ENCODE data around the gene CEP85L. TPM values are rescaled to one million over a fixed set of nuclear protein-coding genes. Genes with fewer than 3 reads are reported as not detected.
A peak's percentile ranks its signal among the peaks of the same experiment; 100 is the strongest.

Gene CEP85L
- polyA plus RNA-seq, 1 experiment: 7.4 TPM

DNA sequence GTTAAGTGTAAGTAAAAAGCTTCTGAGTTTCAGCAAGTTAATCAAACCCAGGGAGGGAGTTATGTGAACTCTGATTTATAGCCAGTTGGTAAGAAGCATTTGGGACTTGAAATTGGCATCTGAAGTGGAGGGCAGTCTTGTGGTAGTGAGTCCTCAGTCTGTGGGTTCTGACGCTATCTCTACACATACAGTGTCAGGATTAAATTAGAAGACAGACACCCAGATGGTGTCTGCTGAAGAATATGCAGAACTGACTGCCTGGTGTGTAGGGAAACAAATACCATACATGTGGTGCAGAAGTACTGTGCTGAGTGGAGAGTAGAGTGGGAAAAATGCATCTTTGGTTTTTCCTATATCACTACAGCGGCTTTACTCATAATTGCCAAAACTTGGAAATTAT, 146.8 kb downstream of the CEP85L start:
- Histone ChIP-seq H3K27me3 (ENCODE audit: control insufficient read depth, insufficient read depth, low read length) (no peaks in the 10 kb centered on the region), H3K4me3 (ENCODE audit: low read depth, low read length) (no peak overlapping the region), H3K9me3 (ENCODE audit: control insufficient read depth, insufficient read depth, low read length) (peaks cover 11% of the 10 kb centered on the region), H3K27ac (ENCODE audit: low read depth, low read length) (no peak overlapping the region)
- CTCF ChIA-PET: interaction anchor here (1.3 to 2.1 kb wide), 2 partner anchors 218 to 220 kb away, joined by 3 to 16 read pairs; no protein-coding TSS in a partner anchor
- no peak for DNase-seq (ENCODE audit: low read depth, low spot score)
- TF ChIP-seq, protein P1, sequence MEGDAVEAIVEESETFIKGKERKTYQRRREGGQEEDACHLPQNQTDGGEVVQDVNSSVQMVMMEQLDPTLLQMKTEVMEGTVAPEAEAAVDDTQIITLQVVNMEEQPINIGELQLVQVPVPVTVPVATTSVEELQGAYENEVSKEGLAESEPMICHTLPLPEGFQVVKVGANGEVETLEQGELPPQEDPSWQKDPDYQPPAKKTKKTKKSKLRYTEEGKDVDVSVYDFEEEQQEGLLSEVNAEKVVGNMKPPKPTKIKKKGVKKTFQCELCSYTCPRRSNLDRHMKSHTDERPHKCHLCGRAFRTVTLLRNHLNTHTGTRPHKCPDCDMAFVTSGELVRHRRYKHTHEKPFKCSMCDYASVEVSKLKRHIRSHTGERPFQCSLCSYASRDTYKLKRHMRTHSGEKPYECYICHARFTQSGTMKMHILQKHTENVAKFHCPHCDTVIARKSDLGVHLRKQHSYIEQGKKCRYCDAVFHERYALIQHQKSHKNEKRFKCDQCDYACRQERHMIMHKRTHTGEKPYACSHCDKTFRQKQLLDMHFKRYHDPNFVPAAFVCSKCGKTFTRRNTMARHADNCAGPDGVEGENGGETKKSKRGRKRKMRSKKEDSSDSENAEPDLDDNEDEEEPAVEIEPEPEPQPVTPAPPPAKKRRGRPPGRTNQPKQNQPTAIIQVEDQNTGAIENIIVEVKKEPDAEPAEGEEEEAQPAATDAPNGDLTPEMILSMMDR (IDR thresholded peaks at IDR 0.05; ENCODE audit: low read depth, low read length): no peak
- POLR2A ChIA-PET: no interaction called here

GRCh38 chr6:118502169-118502568, 149.2 kb downstream of the CEP85L start:
- Histone ChIP-seq H3K9me3 (ENCODE audit: control insufficient read depth, insufficient read depth, low read length) (peaks cover 11% of the 10 kb centered on the region), H3K27me3 (ENCODE audit: control insufficient read depth, insufficient read depth, low read length) (no peaks in the 10 kb centered on the region), H3K4me3 (ENCODE audit: low read depth, low read length) (no peak overlapping the region), H3K27ac (ENCODE audit: low read depth, low read length) (no peak overlapping the region)
- TF ChIP-seq, protein P1 (IDR thresholded peaks at IDR 0.05; ENCODE audit: low read depth, low read length): no peak
- DNase-seq (ENCODE audit: low read depth, low spot score): no peak
- POLR2A ChIA-PET: no interaction called here
- CTCF ChIA-PET: no interaction called here

DNA sequence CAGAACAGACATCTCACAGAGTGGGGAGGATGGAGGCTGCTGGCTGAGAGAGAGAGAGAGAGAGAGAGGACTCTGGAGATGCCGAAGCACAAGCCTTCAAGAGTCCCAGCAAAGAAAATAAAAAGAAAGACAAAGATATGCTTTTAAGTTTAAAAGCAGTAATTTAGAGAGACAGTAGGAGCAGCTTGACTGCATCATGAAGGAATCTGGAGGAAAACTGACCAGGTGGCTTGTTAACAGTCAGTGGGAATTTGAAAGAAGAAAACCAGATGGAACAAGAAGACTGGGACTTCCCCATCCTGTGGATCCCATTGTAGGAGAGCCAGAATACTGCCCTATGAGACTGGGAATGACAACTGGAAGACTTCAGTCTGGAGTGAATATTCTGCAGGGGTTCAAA, 149.6 kb downstream of the CEP85L start:
- CTCF ChIA-PET: no interaction called here
- POLR2A ChIA-PET: no interaction called here
- no peak overlapping the region for H3K4me3 ChIP-seq (ENCODE audit: low read depth, low read length)
- TF ChIP-seq, protein P1 (IDR thresholded peaks at IDR 0.05; ENCODE audit: low read depth, low read length): no peak
- H3K27me3 ChIP-seq (ENCODE audit: control insufficient read depth, insufficient read depth, low read length): no peaks in the 10 kb centered on the region
- H3K9me3 ChIP-seq (ENCODE audit: control insufficient read depth, insufficient read depth, low read length): peaks cover 11% of the 10 kb centered on the region
- H3K27ac ChIP-seq (ENCODE audit: low read depth, low read length): no peak overlapping the region
- peak; percentile 18 for DNase-seq (ENCODE audit: low read depth, low spot score)

DNA sequence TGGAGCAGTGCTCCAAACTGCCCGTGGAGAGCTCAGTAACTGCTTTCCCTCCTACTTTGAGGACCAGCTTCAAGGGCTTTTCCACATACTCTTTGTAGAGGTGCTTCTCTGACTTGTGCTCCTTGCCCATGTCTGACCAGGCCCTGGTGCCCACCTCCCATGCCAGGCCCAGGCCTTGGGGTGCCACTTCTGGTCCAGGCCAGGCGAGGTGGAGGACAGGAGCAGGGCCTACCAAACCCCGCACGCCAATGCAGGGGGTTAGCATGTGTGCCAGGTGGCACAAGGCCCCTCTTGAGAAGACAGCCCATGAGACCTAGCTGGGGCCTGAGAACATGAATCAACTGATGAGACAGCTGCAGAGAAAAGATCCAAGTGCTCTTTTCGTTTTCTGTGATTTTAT, 150.3 kb downstream of the CEP85L start:
- ChIA-PET CTCF (interaction anchor here (0.7 to 2.0 kb wide), 3 partner anchors 9 to 299 kb away, joined by 3 to 13 read pairs (median 3); no protein-coding TSS in a partner anchor), POLR2A (no interaction called here)
- Histone ChIP-seq H3K4me3 (ENCODE audit: low read depth, low read length) (no peak overlapping the region), H3K9me3 (ENCODE audit: control insufficient read depth, insufficient read depth, low read length) (peaks cover 11% of the 10 kb centered on the region), H3K27me3 (ENCODE audit: control insufficient read depth, insufficient read depth, low read length) (no peaks in the 10 kb centered on the region), H3K27ac (ENCODE audit: low read depth, low read length) (no peak overlapping the region)
- TF ChIP-seq, protein P1 (IDR thresholded peaks at IDR 0.05; ENCODE audit: low read depth, low read length): no peak
- no peak for DNase-seq (ENCODE audit: low read depth, low spot score)

GRCh38 chr6:118500130-118501015, 151.0 kb downstream of the CEP85L start:
- Histone ChIP-seq H3K9me3 (ENCODE audit: control insufficient read depth, insufficient read depth, low read length) (peaks cover 11% of the 10 kb centered on the region), H3K27me3 (ENCODE audit: control insufficient read depth, insufficient read depth, low read length) (no peaks in the 10 kb centered on the region), H3K4me3 (ENCODE audit: low read depth, low read length) (no peak overlapping the region), H3K27ac (ENCODE audit: low read depth, low read length) (no peak overlapping the region)
- CTCF ChIA-PET: interaction anchor here (0.7 to 2.0 kb wide), 3 partner anchors 9 to 300 kb away, joined by 3 to 13 read pairs (median 3); no protein-coding TSS in a partner anchor
- TF ChIP-seq, protein P1 (IDR thresholded peaks at IDR 0.05; ENCODE audit: low read depth, low read length): no peak
- POLR2A ChIA-PET: no interaction called here
- DNase-seq (ENCODE audit: low read depth, low spot score): no peak
